ENCODE results near the gene MAPK8IP3.

The MAPK8IP3 gene

GRCh38 chr16:1740781-1741490, 34.9 kb downstream of the MAPK8IP3 start:
- DNase-seq: no peak

GRCh38 chr16:1741553-1742165, 35.7 kb downstream of the MAPK8IP3 start:
- no peak for DNase-seq

- DNase-seq: no peak
These were observed 37.7 kb downstream of the MAPK8IP3 start for GRCh38 chr16:1743376-1744337.

GRCh38 chr16:1744338-1744840, 38.4 kb downstream of the MAPK8IP3 start:
- DNase-seq: no peak

GRCh38 chr16:1745181-1745899, 39.3 kb downstream of the MAPK8IP3 start:
- DNase-seq: no peak

- DNase-seq: no peak
These were observed 40.1 kb downstream of the MAPK8IP3 start for GRCh38 chr16:1745900-1746692.

GRCh38 chr16:1746693-1747195, 40.7 kb downstream of the MAPK8IP3 start:
- no peak for DNase-seq

GRCh38 chr16:1747934-1748333, 41.9 kb downstream of the MAPK8IP3 start:
- no peak for DNase-seq

- DNase-seq: no peak
These were observed 43.4 kb downstream of the MAPK8IP3 start for GRCh38 chr16:1749152-1750117.

GRCh38 chr16:1751946-1752345, 46.0 kb downstream of the MAPK8IP3 start:
- no peak for DNase-seq

- no peak for DNase-seq
These were observed 46.9 kb downstream of the MAPK8IP3 start for GRCh38 chr16:1752853-1753252.

GRCh38 chr16:1754204-1754603, 48.2 kb downstream of the MAPK8IP3 start:
- DNase-seq: no peak

- no peak for DNase-seq
These were observed 51.9 kb downstream of the MAPK8IP3 start for GRCh38 chr16:1757714-1758461.

GRCh38 chr16:1758923-1759322, 52.9 kb downstream of the MAPK8IP3 start:
- DNase-seq: no peak

- DNase-seq: no peak
These were observed 53.5 kb downstream of the MAPK8IP3 start for GRCh38 chr16:1759511-1759910.

- DNase-seq: no peak
These were observed 54.9 kb downstream of the MAPK8IP3 start for GRCh38 chr16:1760911-1761310.

- no peak for DNase-seq
These were observed 55.8 kb downstream of the MAPK8IP3 start for GRCh38 chr16:1761751-1762150.

- DNase-seq: no peak
These were observed 56.3 kb downstream of the MAPK8IP3 start for GRCh38 chr16:1762196-1762878.
